ENCODE measurements around the gene TCF4.
A peak's percentile ranks its signal among the peaks of the same experiment; 100 is the strongest.

Gene TCF4

GRCh38 chr18:55316486-55317184 lies 271.4 kb downstream of the TCF4 start:
- DNase-seq = no peak

GRCh38 chr18:55314615-55315237 lies 273.3 kb downstream of the TCF4 start:
- peak; percentile 28 to 83 for DNase-seq

GRCh38 chr18:55314031-55314430 lies 274.0 kb downstream of the TCF4 start:
- no peak for DNase-seq

GRCh38 chr18:55310863-55311262 lies 277.1 kb downstream of the TCF4 start:
- no peak for DNase-seq

GRCh38 chr18:55310044-55310676 lies 277.8 kb downstream of the TCF4 start:
- DNase-seq = no peak

GRCh38 chr18:55309249-55309648 lies 278.7 kb downstream of the TCF4 start:
- no peak for DNase-seq

GRCh38 chr18:55307505-55307904 lies 280.5 kb downstream of the TCF4 start:
- DNase-seq = no peak

GRCh38 chr18:55306359-55307024 lies 281.5 kb downstream of the TCF4 start:
- DNase-seq = no peak

- no peak for DNase-seq
Measured at GRCh38 chr18:55302167-55302833, 285.7 kb downstream of the TCF4 start.

GRCh38 chr18:55301824-55302166 lies 286.2 kb downstream of the TCF4 start:
- DNase-seq = no peak

- DNase-seq = no peak
Measured at GRCh38 chr18:55300936-55301531, 287.0 kb downstream of the TCF4 start.

GRCh38 chr18:55300421-55300935 lies 287.5 kb downstream of the TCF4 start:
- DNase-seq = no peak

- no peak for DNase-seq
Measured at GRCh38 chr18:55296778-55297177, 291.2 kb downstream of the TCF4 start.

- no peak for DNase-seq
Measured at GRCh38 chr18:55296115-55296514, 291.9 kb downstream of the TCF4 start.

GRCh38 chr18:55290898-55291297 lies 297.1 kb downstream of the TCF4 start:
- DNase-seq = no peak

- no peak for DNase-seq
Measured at GRCh38 chr18:55289775-55290174, 298.2 kb downstream of the TCF4 start.

- peak in 1 of 2 experiments; percentile 35 for DNase-seq
Measured at GRCh38 chr18:55289048-55289447, 298.9 kb downstream of the TCF4 start.

GRCh38 chr18:55287935-55288868 lies 299.8 kb downstream of the TCF4 start:
- no peak for DNase-seq

- peak in 1 of 2 experiments; percentile 5 for DNase-seq
Measured at GRCh38 chr18:55287149-55287806, 300.7 kb downstream of the TCF4 start.

GRCh38 chr18:55286257-55286825 lies 301.7 kb downstream of the TCF4 start:
- no peak for DNase-seq

Measured in NCI-H2081 (cell line).